WERI-Rb-1 (cell line): ENCODE results near the gene JMJD7.

ENCODE experiments used
- DNase-seq: peaks from one replicate; pipeline ENCODE4 v3.0.0-alpha.2; 2020
- H3K27ac ChIP-seq: fragments of 250-450 bp; sonication (Bioruptor Pico); 2 replicates; pipeline ENCODE4 v1.5.1; 2020; ENCODE audit warnings: mild to moderate bottlenecking, moderate library complexity
- H3K27me3 ChIP-seq: fragments of 250-450 bp; sonication (Bioruptor Pico); 2 replicates; pipeline ENCODE4 v1.5.1; 2021; ENCODE audit warnings: mild to moderate bottlenecking, low read depth, moderate library complexity; ENCODE audit not compliant: insufficient read depth, severe bottlenecking
- H3K36me3 ChIP-seq: fragments of 250-450 bp; sonication (Bioruptor Pico); 2 replicates; pipeline ENCODE4 v1.5.1; 2020; ENCODE audit warnings: mild to moderate bottlenecking, moderate library complexity
- H3K4me3 ChIP-seq: 2 replicates; pipeline ENCODE4 v1.5.1; 2011; ENCODE audit warnings: low read depth, mild to moderate bottlenecking, control low read depth, low read length
- H3K9me3 ChIP-seq: fragments of 250-450 bp; sonication (Bioruptor Pico); 2 replicates; pipeline ENCODE4 v1.5.1; 2021; ENCODE audit warnings: mild to moderate bottlenecking, moderate library complexity; ENCODE audit not compliant: severe bottlenecking
- TF ChIP-seq, protein P1 (sequence below): IDR thresholded peaks from 2 replicates; pipeline ENCODE4 v1.5.1; 2011; ENCODE audit warnings: low read depth, mild to moderate bottlenecking, control low read depth, inconsistent platforms, low read length

The JMJD7 gene

DNA sequence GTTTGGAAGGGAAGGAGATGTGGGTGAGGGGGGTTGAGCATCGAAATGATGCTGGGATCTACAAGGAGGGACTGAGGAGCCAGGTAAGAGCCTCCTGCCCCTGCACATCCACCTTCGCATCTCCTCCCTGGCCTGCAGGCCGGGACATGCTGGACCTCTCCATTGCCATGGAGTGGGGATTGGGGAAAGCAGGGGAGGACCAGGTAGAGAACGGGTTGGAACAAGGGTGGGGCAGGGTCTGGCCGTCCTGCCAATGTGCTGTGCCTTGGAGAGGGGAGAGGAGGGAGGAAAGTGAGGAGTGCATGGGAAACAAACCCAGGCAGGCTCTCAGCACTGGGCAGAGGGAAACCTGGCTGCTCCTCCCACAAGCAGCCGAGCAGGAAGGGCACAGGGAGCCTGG is 21.3 kb downstream of the JMJD7 start:
- Histone ChIP-seq H3K4me3 (no peak overlapping the region), H3K36me3 (peaks cover 17% of the 10 kb centered on the region), H3K27ac (no peak overlapping the region), H3K27me3 (no peaks in the 10 kb centered on the region), H3K9me3 (no peaks in the 10 kb centered on the region)
- TF ChIP-seq, protein P1, sequence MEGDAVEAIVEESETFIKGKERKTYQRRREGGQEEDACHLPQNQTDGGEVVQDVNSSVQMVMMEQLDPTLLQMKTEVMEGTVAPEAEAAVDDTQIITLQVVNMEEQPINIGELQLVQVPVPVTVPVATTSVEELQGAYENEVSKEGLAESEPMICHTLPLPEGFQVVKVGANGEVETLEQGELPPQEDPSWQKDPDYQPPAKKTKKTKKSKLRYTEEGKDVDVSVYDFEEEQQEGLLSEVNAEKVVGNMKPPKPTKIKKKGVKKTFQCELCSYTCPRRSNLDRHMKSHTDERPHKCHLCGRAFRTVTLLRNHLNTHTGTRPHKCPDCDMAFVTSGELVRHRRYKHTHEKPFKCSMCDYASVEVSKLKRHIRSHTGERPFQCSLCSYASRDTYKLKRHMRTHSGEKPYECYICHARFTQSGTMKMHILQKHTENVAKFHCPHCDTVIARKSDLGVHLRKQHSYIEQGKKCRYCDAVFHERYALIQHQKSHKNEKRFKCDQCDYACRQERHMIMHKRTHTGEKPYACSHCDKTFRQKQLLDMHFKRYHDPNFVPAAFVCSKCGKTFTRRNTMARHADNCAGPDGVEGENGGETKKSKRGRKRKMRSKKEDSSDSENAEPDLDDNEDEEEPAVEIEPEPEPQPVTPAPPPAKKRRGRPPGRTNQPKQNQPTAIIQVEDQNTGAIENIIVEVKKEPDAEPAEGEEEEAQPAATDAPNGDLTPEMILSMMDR = no peak
- DNase-seq = no peak

DNA sequence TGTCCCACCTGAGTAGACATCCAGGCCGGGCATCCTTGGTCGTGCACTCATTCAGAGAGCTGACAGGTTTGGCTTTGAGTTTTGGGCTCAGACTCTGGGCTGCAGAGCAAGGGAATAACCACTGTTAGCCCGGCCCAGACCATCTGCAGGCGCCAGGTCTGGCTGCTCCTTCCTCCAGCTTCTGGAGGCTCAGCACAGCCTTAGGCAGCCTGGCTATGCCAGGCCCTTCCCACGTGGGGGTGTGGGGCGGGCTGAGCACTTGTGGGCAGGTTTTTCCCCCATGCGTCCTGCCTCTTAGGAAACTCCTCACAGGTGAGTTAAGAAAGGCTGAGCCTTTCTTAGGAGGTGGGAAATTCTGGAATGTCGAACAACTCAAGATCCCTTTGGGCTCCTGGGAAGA is 22.0 kb downstream of the JMJD7 start:
- Histone ChIP-seq H3K9me3 (no peaks in the 10 kb centered on the region), H3K27ac (no peak overlapping the region), H3K27me3 (no peaks in the 10 kb centered on the region), H3K4me3 (no peak overlapping the region), H3K36me3 (peaks cover 17% of the 10 kb centered on the region)
- TF ChIP-seq, protein P1 = no peak
- DNase-seq = no peak

DNA sequence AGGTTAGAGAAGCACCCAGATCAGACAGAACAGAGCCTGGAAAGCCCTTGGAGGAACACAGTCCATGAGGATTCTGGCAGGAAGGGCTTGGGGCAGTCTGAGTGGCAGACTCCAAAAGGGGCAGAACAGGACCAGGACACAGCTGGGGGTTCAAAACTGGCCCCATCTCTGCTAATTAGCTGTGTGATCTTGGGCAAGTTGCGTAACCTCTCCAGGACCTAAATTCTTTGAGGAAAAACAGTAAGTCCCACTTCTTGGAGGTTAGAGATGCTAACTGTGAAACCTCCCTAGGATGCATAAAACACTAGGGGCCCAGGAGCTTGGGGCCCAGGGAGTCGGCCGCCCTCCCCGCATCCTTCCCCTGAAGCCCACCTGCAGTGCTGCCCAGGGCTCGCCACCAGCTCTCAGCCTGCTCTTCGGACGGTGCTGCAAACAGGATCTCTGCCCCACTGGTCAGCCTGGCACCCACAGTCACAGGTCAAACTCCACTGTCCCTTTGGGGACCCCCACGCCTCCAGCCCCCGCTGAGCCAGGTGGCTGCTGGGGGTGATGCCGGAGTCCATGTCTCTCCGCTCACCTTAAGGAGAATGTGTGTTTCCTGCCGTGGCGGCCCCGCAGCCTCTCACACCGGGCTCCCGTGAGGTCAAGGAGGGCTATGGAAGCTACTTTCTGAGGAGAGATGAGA is 22.7 kb downstream of the JMJD7 start:
- no peak overlapping the region for H3K4me3 ChIP-seq
- DNase-seq = no peak
- H3K27ac ChIP-seq = no peak overlapping the region
- H3K27me3 ChIP-seq = no peaks in the 10 kb centered on the region
- no peaks in the 10 kb centered on the region for H3K9me3 ChIP-seq
- peaks cover 17% of the 10 kb centered on the region for H3K36me3 ChIP-seq
- TF ChIP-seq, protein P1 = no peak

DNA sequence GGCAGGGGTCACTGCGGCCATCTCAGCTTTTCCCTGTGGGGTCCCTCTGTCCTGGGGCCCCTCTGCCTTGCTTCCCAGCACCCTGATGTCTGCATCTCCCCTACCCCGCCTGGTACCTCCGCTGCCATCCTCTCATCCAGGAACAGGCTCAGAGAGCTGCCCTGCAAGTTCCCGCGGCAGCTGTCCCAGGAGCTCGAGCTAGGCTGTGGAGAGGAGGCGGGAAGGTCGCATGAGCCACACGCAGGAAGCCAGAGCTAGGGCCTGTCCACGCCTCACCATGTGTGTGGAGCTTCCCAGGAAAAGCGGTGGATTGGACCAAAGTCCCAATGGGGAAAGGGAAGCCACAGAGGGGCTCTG is 23.3 kb downstream of the JMJD7 start:
- H3K4me3 ChIP-seq = no peak overlapping the region
- no peaks in the 10 kb centered on the region for H3K27me3 ChIP-seq
- no peak for DNase-seq
- H3K9me3 ChIP-seq = no peaks in the 10 kb centered on the region
- peaks cover 17% of the 10 kb centered on the region for H3K36me3 ChIP-seq
- TF ChIP-seq, protein P1 = no peak
- no peak overlapping the region for H3K27ac ChIP-seq

DNA sequence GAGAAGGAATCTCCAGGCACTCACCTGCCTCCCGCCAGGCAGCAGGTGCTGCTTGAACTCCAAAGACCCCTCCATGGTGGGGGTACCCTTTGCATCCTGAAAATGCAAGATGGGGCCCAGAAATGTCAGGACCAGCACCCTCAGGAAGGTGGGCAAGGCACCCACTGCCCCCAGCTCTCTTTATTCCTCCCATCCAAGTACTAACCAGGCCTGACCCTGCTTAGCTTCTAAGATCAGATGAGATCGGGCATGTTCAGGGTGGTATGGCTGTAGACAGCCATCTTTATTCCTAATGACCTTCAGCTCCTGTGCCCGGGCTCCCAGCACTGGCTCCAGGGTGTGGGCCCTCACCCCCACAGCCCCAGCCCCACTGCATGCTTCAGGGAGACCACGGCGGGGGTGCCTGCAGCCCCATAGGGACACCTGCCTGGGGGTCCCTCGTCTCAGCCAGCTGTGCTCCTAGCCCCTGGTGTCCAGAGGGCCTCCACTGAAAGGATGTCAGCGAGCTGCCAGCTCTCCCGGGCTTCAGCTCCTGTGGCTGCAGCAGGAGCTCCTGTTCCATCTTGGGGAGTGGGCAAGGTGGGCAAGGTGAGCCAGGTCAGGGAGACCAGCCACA is 24.0 kb downstream of the JMJD7 start:
- H3K27ac ChIP-seq = no peak overlapping the region
- H3K36me3 ChIP-seq = peaks cover 13% of the 10 kb centered on the region
- DNase-seq = no peak
- no peaks in the 10 kb centered on the region for H3K9me3 ChIP-seq
- no peak overlapping the region for H3K4me3 ChIP-seq
- H3K27me3 ChIP-seq = no peaks in the 10 kb centered on the region
- TF ChIP-seq, protein P1 = no peak
